DMS153 treated with DMSO at 0.1 percent for 48 hours (cell line): ENCODE results near the gene KIR2DL3.
"Not testable (repeated sequence)": the region's sequence is repeated elsewhere in the genome, so short reads cannot be mapped to it uniquely, and the experiment has no call there.

Source experiments
- DNase-seq: peaks from one replicate; lab custom pipeline; 2025; ENCODE audit not compliant: unreplicated experiment; lab: John Stamatoyannopoulos, UW

Gene KIR2DL3

DNA sequence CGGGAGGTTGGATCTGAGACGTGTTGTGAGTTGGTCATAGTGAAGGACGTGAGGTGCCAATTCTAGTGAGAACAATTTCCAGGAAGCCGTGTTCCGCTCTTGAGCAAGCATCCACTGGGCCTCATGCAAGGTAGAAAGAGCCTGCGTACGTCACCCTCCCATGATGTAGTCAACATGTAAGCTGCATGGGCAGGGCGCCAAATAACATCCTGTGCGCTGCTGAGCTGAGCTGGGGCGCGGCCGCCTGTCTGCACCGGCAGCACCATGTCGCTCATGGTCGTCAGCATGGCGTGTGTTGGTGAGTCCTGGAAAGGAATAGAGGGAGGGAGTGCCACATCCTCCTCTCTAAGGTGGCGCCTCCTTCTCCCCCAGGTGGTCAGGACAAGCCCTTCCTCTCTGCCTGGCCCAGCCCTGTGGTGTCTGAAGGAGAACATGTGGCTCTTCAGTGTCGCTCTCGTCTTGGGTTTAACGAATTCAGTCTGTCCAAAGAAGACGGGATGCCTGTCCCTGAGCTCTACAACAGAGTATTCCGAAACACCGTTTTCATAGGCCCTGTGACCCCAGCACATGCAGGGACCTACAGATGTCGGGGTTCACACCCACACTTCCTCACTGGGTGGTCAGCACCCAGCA, 47.9 kb downstream of the KIR2DL3 start:
- not testable (repeated sequence) for DNase-seq

DNA sequence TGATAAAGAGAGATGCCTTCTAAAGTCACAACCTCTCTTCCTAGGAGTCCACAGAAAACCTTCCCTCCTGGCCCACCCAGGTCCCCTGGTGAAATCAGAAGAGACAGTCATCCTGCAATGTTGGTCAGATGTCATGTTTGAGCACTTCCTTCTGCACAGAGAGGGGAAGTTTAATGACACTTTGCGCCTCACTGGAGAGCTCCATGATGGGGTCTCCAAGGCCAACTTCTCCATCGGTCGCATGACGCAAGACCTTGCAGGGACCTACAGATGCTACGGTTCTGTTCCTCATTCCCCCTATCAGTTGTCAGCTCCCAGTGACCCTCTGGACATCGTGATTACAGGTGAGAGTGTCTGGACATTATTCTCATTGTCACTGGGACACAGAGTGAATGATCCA, 49.8 kb downstream of the KIR2DL3 start:
- DNase-seq, result not testable (repeated sequence)

DNA sequence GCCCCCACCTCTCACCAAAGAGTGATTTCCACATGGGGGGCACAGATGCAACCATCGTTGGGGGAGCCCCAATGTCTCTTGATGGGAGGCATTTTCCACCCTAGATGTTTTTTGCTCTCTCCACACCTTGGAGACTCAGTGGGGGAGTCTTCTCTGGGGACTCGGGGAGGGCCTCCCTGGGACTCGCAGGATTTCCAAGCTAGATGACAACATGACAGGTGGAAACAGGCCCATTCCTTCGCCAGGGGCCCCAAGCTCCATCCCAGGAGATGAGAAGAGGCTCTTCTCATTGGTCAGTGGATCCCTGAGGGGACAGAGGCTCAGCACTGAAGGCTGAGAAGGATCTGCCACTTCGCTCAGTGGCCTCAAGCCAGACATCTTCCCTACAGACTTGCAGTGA, 52.4 kb downstream of the KIR2DL3 start:
- no peak for DNase-seq

DNA sequence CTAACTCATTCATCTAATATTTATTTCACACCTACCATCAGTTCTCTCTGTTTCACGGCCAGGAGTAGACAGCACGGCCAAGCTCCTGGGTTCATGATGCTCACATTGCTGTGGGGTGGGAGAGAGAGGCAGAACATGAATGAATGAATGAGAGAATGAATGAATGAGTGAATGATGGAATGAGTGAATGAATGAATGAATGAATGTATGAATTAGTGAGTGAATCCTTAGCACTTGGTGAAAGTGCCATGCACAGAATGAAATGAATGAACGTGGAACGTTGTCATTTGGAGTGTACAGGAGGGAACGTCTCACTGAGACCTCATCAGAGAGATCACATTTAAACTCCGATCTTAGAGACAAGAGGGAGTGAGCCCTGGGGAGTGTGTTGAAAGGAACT, 53.2 kb downstream of the KIR2DL3 start:
- DNase-seq, result no peak

DNA sequence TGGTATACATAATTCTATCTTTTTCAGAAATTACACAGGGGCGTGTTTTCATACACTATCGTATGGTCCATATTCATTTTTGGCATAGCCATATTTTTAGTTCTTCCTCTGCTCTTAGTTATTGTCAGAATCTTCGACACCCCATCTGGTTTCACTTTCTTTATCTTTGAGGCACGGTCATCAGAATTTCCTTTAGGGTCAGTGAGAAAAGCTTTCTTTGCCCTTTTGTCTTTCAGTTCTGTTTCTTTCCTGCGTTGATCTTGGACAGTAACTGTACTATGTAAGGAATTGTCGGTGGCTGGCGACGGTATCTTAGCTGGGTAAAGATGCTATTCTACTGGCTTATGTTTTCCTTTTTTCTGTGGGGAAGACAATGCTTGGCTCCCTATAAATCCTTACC, 54.5 kb downstream of the KIR2DL3 start:
- DNase-seq, result no peak

DNA sequence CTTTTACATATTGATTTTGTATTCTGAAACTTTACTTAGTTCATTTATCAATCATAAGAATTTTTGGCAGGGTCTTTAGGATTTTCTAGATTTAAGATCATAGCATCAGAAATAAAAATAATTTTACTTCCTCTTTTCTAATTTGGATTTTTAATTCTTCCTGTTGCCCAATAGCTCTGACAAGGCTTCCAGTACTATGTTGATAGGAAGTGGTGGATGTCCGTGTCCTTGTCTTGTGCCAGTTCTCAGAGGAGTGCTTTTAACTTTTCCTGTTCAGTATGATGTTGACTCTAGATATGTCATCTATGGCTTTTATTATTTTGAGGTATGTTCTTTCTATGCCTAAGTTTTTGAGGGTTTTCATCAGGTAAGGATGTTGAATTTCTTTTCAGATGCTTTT, 57.4 kb downstream of the KIR2DL3 start:
- no peak for DNase-seq
